GM21786 (cell line): ENCODE results near the gene GRIN2C.

ENCODE experiments used
- ATAC-seq: cut with Tn5 transposase; IDR thresholded peaks from one replicate; pipeline ENCODE4 v1.9.1; 2021; ENCODE audit not compliant: unreplicated experiment

Gene GRIN2C

DNA sequence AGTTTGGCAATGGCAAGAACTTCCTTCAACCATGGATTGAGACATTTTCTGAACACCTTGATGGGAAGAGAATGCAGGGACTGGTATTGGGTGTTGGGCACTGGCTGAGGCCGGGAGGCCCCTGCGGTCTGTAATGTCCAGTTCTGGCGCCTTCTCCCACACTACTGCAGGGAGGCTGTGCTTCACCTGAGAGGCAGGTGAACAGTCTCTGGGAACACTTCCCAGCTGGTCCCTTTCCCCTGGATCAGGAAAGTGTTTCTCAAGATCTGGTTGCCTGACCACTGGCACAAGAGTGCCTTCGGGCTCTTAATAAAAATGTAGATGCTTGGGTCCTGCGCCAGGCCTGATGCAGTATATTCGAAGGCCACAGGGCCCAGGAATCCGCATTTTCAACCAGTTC is 55.0 kb downstream of the GRIN2C start:
- ATAC-seq: no peak

DNA sequence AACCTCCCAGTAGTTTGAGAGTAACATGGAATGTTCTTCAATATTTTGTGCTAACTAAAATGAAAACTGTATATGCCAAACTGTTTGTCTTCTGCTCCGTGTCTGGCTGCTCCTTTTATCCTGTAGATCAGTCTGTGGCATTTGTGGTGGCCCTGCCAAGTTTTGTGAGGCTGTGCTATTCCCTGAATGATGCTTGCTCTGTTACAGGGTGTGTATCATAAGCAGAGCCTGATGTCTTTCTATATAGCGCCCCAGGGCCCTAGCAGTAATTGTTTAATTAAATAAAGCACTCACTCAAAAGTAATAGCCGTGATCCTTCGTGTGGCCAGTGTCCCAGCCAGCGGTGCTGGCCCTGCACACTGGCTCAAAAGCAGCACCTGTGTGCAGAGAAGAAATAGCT is 55.7 kb downstream of the GRIN2C start:
- ATAC-seq: no peak

DNA sequence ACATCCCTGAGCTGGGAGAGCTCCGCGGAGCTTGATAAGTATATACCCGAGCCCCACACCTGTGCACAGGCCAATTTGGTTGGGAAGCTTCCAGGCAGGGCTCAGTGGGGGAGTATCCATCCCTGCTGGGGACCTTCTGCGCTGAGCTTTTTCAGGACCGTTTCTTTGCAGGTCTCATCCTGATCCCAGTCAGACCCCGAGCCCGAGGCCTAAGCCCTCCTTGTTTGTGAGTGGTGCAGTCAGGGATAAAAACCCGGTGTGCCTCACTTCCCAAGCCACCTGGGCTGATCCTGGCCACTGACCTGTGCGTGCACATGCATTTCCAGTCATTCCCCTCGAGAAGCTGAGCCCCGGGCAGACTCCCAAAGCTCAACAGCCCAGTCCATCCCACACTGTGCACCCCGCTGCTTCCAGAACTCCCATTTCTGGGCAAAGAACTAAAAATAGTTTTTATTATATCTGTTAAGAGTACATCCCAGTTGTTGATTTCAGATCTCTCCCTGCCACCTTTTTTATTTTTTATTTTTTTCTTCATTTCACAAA is 56.2 kb downstream of the GRIN2C start:
- no peak for ATAC-seq

DNA sequence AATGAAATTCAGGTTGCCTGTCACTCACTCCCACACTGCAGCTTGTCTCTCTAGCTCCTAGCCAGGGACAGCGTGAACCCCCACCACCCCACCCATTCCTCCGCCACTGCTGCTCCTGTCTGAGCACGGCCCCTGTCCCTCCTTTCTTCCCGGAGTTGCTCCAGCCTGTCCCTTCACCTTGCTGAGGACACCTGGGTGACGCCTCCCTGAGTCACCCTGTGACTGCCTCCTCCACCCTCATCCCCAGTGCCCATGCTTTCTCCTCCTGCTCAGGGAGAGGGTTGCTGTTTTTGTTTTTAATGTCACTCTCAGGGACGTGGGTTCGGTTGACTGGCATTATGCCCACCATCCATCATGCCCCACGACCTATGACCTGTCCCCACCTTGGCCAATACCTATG is 57.8 kb downstream of the GRIN2C start:
- no peak for ATAC-seq

DNA sequence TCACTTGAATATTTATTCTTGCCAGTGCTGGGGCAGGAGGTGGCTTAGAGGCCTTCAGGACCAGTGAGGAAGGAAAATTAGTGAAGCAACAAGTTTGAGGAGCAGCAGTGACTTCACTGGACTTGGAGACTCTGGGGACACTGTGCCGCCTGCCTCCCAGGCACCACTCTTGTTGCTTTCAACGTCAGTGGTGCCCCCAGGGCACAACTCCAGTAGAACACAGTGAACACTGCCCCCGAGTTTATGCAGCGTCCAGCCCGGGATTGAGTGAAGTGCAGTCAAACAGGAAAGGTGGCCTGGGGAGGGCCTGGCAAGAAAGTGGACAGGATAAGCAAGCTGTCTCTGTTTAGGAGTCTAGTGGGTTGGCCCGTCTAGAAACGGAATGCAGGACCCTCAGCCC is 59.2 kb downstream of the GRIN2C start:
- no peak for ATAC-seq

DNA sequence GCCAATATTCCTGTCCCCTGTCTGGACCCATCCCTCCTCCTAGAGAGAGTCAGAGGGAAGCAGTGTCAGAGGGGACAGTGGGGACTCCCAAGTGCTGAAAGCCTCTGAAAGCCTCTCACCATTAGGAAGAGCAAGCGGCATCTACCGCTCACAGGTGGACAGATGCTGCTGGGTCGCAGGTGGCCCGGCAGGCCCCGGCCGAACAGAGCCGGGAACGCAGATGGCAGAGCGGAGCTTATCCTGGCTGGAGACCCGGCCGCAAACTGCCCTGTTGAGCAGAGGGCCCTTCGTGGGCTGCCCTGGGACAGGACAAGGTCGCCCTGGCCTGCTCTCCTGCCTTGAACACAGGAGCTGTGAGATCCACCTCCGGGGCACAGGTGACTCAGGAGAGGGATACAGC is 60.6 kb downstream of the GRIN2C start:
- no peak for ATAC-seq

DNA sequence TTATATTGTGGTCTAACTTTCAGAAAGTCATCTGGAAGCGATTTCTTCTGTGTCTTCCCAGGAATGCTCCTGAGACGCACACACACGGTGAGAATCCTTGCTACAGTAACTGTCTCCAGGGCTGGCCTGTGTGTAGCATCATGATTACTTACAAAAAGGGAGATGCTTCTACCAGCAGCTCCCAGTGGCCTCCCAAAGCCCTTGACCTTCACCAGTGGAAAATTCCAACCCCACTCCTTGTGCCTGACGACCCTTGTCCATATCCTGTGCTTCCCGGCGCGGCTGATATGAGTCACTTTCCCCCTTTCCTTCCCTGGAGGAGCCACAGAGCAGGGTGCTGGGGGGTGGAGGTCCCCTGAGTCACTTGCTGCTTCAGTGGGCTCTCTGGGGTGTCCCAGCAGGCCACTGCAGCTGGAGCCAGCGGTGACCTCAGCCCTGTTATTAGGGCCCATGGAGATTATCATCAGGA is 61.4 kb downstream of the GRIN2C start:
- ATAC-seq: no peak

DNA sequence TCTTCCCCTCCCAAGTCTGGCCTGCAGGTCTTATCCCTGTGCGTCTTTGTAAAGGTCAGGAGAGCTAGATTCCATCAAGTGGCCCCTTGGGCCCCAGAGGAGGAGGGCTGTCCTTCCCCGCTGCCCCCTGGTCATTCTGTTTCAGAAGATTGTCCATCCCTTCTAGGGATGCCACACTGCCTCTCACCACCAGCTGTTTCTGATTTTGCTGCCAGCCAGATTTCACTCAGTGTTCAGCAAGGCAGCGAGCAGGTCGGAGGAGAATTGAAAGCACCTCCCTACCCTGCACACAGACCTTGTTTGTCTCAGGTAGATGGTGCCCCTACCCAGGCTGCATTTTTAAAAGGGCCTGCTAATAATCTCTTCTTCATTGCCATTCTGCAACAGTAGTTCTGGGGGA is 61.9 kb downstream of the GRIN2C start:
- no peak for ATAC-seq

DNA sequence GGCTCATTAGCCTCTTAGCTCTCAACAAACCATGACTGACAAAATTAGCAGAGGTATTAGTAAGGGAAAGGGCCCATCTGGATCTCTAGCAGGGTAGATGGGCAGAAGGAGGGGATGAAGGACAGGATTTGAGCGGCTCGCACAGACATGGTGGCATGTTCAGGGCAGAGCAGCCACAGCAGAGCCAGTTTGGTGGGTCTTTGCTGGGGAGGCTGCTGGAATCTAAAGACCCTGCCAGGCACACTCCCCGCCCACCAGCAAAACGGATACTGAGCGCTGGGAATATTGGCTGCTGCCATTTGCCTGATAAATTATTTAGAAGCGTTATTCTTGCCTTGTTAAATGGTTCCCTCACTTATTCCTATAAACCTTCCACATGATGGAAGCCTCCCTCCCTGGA is 62.8 kb downstream of the GRIN2C start:
- ATAC-seq: no peak

DNA sequence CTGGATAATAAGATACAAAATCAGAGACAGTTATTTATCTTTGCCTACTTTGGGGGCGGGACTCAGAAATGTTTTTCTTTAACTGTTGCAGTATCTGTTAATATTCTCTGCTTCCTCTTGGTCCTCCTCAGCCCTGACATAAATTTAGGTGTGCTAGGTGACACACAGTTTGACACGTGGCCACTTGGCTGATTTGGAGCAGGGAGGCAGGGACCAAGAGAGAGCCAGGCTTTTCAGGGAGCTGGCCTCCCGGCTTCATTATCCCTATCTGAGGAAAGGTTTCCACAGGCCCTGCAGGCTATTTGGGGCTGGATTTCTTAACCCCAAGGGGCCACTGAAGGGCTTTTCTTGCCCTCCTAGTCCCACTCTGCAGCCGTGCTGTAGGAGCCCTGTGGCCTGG is 63.5 kb downstream of the GRIN2C start:
- ATAC-seq: no peak

DNA sequence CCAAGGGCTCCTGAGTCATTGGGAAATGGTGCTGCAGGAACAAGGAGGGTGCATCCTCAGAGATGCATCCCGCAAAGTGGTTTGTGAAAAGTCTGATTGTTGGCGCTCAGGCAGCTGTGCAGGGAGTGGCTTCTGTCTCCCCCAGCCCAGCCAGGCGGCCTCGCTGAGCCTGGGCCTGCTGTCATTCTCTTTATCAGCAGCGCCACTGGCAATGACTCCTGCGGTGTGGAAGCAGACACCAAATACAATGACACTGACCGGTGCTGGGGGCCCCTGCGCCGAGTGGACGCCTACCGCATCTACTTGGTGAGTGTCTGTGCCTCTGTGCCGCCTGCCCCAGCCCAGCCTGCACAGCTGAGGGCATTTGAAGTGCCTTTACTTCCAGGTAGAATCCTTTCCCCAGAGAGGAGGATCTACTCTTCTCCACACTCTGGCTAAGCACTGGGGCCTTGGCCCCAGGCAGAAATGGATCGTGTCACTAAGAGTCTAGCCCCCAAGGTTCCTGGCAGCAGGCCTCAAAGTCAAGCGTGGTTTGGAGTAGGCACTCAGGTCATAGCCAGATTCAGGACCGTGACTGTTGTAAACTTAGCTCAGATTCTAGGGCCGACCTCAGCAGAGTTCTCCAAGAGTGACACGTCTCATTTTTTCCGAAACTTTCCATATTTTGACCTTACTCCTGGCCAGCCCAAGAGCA is 64.2 kb downstream of the GRIN2C start:
- no peak for ATAC-seq

DNA sequence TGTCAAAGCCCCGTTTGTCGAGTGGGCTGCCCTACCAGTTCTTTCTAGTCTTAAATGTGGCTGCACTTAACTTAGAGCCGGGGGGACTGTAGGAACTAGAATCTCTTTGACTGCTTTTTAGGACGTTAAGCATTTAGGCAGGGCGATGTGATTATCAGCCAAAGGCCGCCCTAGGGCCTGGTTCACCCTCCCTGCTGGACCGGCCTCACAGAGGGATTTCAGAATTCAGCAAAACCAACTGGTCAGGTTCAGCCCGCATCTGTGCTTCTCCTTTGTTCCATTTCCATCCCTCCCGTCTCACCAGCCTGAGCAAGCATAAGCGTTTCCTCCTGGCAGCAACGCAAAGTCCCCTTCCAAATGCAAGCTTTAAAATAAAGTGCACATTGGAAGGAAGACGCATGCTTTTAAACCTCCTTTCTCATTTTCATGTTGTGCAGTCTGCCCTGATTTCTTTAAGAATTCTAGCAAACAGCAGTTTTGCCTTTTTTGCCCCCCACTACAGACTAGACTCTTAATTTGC is 67.0 kb downstream of the GRIN2C start:
- ATAC-seq: no peak
